ENCODE data around the gene DTD1.

DTD1 gene, protein sequence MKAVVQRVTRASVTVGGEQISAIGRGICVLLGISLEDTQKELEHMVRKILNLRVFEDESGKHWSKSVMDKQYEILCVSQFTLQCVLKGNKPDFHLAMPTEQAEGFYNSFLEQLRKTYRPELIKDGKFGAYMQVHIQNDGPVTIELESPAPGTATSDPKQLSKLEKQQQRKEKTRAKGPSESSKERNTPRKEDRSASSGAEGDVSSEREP

DNA sequence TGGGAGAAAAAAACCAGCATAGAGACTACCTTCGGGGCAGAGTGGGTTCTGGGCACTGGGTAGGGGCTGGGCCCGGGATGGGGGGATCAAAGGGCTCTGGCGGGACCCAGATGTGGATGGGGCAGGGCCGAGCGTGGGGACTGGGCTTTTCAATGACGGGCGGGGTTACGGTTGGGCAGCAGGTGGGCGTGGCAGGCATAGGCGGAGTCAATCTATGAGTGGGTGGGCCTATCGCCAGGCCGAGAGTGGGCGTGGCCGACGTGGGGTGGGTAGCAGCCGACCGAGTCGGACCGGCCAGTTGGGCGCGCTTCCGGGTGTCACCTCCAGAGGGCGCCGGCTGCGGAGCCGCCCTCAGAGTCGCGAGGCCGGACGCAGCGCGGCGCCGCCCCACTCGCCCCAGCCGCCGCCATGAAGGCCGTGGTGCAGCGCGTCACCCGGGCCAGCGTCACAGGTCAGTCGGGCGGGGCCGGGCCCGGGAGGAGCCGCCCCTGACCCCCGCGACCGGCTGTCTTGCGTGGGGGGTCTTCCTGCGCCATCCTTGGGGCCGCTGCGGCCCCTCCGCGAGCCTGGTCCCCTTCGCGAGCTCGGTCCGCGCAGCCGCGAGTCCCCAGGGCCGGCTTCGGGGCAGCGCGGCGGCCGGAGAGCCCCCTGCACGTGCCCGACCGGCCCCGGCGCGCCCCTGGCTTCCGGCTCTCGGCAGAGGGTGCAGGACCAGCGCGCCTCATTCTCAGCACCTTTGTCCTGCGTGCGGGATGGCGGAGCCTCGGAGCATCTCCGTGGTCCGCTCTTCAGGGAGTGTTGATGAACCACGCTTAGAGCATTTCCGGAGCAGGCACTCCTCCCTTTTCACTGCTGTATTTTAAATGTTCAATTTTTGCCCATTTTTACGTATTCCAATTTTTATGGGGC is at the start of gene DTD1:
Gene DTD1 (plus strand): TSS at position 390 of the 909 bp plus-strand sequence. CDS start 19 bp downstream, at position 409.
- DNase-seq (ENCODE audit: low read depth) = peak; percentile 86
- TF ChIP-seq, protein P1, sequence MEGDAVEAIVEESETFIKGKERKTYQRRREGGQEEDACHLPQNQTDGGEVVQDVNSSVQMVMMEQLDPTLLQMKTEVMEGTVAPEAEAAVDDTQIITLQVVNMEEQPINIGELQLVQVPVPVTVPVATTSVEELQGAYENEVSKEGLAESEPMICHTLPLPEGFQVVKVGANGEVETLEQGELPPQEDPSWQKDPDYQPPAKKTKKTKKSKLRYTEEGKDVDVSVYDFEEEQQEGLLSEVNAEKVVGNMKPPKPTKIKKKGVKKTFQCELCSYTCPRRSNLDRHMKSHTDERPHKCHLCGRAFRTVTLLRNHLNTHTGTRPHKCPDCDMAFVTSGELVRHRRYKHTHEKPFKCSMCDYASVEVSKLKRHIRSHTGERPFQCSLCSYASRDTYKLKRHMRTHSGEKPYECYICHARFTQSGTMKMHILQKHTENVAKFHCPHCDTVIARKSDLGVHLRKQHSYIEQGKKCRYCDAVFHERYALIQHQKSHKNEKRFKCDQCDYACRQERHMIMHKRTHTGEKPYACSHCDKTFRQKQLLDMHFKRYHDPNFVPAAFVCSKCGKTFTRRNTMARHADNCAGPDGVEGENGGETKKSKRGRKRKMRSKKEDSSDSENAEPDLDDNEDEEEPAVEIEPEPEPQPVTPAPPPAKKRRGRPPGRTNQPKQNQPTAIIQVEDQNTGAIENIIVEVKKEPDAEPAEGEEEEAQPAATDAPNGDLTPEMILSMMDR (conservative IDR thresholded peaks at IDR 0.05; ENCODE audit: control insufficient read depth, insufficient read depth, low read depth, low read length) = peak; percentile 34
- peak within 1 kb of the TSS; percentile 88 for H3K4me3 ChIP-seq (ENCODE audit: control insufficient read depth, low read depth, low read length)

DNA sequence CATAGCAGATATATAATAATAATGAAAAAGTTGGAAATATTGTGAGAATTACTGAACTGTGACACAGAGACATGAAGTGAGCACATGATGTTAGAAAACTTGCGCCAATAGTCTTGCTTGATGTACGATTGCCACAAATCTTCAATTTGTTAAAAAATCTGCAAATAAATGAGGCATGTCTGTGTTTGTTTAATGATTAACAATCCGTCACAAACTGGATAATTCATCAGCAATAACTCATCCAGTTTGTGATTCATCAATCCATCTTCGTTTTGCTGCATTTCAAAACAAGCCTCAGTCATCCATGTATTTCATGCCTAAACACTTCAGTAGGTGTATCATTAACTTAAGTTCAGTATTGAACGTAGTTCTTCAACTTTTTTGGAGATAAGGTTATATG is 46.1 kb upstream of the DTD1 start:
- DNase-seq (ENCODE audit: low read depth) = peak; percentile 63
- H3K4me3 ChIP-seq (ENCODE audit: control insufficient read depth, low read depth, low read length) = no peak overlapping the region
- TF ChIP-seq, protein P1 (conservative IDR thresholded peaks at IDR 0.05; ENCODE audit: control insufficient read depth, insufficient read depth, low read depth, low read length) = no peak

DNA sequence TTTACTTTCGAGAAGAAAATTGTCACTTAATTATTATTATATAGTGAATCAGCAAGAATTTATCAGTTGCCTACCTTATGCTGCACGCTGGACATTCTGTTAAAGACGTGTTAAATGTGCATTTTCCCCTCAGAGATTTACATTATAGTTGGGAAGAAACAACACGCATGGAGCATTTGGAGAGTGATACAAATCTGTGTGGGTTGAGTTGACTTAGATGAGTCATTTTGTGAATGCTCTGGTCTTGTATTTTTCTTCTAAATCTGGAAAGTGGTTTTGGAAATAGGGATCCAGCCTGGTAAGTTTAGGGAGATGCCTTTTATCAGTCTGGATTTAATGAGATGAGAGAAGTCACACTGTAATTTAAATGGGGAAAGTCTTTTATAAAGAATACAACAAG is 44.6 kb upstream of the DTD1 start:
- DNase-seq (ENCODE audit: low read depth) = peak; percentile 30
- no peak overlapping the region for H3K4me3 ChIP-seq (ENCODE audit: control insufficient read depth, low read depth, low read length)
- TF ChIP-seq, protein P1 (conservative IDR thresholded peaks at IDR 0.05; ENCODE audit: control insufficient read depth, insufficient read depth, low read depth, low read length) = no peak

DNA sequence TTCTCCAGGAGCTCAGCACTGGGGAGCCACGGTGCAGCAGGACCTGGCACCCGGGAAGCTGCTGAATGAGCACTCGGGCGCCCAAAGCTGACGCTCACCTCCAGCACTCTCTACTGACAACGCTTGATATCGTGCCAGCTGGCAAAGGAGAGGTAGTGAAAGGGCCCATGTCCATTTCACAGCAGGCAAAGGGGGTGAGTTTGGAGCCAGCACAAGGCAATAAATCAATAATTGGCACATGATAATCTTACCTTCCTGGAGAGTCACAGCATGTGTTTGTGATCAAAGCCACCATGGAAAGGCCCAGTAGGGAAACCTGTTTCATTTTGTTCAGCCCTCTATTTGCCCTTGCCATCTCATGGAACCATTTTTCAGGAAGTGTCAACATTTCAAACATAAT is 43.9 kb upstream of the DTD1 start:
- DNase-seq (ENCODE audit: low read depth) = no peak
- no peak overlapping the region for H3K4me3 ChIP-seq (ENCODE audit: control insufficient read depth, low read depth, low read length)
- TF ChIP-seq, protein P1 (conservative IDR thresholded peaks at IDR 0.05; ENCODE audit: control insufficient read depth, insufficient read depth, low read depth, low read length) = no peak

DNA sequence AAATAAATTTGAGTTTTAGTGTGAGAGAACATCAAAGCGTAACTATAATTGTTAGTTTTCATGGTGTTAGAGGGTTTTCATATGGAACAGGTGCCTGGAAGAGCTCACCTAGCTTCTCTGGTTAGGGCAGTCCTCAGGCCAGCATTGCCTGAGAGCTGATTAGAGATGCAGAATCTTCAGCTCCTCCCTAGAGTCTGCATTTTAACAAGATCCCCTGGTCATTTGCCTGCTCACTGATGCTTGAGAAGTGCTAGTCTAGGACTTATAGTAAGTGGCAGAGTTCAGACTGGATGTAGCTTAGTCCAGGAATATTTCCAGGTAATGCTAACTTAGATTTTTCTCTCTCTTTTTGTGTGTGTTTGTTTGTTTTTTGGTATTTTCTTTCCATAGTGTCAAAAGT is 42.3 kb upstream of the DTD1 start:
- no peak overlapping the region for H3K4me3 ChIP-seq (ENCODE audit: control insufficient read depth, low read depth, low read length)

DNA sequence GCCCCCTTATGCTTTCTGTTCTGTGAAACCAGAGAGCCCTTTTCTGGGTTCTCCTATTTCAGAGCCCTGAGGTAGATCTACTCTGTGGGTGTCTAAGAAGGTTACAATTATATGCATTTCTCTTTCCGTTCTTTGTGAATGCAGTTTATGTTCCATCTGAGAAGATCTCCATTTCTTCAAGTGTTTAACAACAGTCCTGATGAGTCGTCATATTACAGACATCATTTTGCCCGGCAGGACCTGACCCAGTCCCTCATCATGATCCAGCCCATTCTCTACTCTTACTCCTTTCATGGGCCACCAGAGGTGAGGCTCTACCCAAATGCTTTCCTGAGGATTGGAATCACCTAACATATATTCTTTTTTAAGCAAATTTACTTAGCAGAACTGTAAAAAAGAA is 39.4 kb upstream of the DTD1 start:
- DNase-seq (ENCODE audit: low read depth) = no peak
- TF ChIP-seq, protein P1 (conservative IDR thresholded peaks at IDR 0.05; ENCODE audit: control insufficient read depth, insufficient read depth, low read depth, low read length) = no peak
- no peak overlapping the region for H3K4me3 ChIP-seq (ENCODE audit: control insufficient read depth, low read depth, low read length)

More for the DNA sequence above, 42.3 kb upstream of the DTD1 start:
- DNase-seq (ENCODE audit: low read depth) = no peak
- TF ChIP-seq, protein P1 (conservative IDR thresholded peaks at IDR 0.05; ENCODE audit: control insufficient read depth, insufficient read depth, low read depth, low read length) = no peak
